ENCODE data around the gene COX6B2. TPM values are rescaled to one million over a fixed set of nuclear protein-coding genes. Genes with fewer than 3 reads are reported as not detected.

COX6B2 gene
- total and polyA plus RNA-seq, 4 donors, result not detected

GRCh38 chr19:55377356-55378131 lies 23.0 kb upstream of the COX6B2 start:
- 20% methylated on average over 43 of the region's 43 CpGs for WGBS
- TF ChIP-seq NR2F2 (IDR thresholded peaks at IDR 0.05), result no peak
- no peak for TF ChIP-seq MAX (IDR thresholded peaks at IDR 0.05)
- no peak for TF ChIP-seq RXRA (IDR thresholded peaks at IDR 0.05)
- TF ChIP-seq FOXA2 (IDR thresholded peaks at IDR 0.05), result no peak
- TF ChIP-seq CTCF (IDR thresholded peaks at IDR 0.05; ENCODE audit: low read depth, low read length, missing input control), result no peak
- TF ChIP-seq REST (IDR thresholded peaks at IDR 0.05), result no peak
- no peak for TF ChIP-seq EGR1 (IDR thresholded peaks at IDR 0.05; ENCODE audit: low read depth in 2 of 2)
- no peak for TF ChIP-seq FOXA1 (IDR thresholded peaks at IDR 0.05)
- no peak for TF ChIP-seq RAD21 (IDR thresholded peaks at IDR 0.05)
- no peak for TF ChIP-seq ATF3 (IDR thresholded peaks at IDR 0.05)
- TF ChIP-seq YY1 (IDR thresholded peaks at IDR 0.05), result no peak
- TF ChIP-seq HNF4A (conservative IDR thresholded peaks at IDR 0.05), result no peak
- TF ChIP-seq GABPA (IDR thresholded peaks at IDR 0.05 in 1 of 2, conservative IDR thresholded peaks at IDR 0.05 in 1 of 2), result no peak
- TF ChIP-seq TAF1 (conservative IDR thresholded peaks at IDR 0.05), result no peak
- TF ChIP-seq JUND (IDR thresholded peaks at IDR 0.05), result no peak
- Histone ChIP-seq H3K9me3 (ENCODE audit: control insufficient read depth in 4 of 4, low read length in 3 of 4) (no peaks in the 10 kb centered on the region), H3K9ac (ENCODE audit: low read depth in 1 of 2, low read length in 2 of 2) (no peak overlapping the region), H3K36me3 (ENCODE audit: control insufficient read depth in 4 of 4, insufficient read depth in 3 of 4, low read depth in 1 of 4, low read length in 3 of 4) (no peaks in the 10 kb centered on the region), H3K27me3 (ENCODE audit: control insufficient read depth in 4 of 4, insufficient read depth in 4 of 4, low read length in 3 of 4) (peaks cover 0 to 4% (median 3%) of the 10 kb centered on the region in 4 donors), H3K4me3 (ENCODE audit: low read depth in 1 of 3, low read length in 3 of 3) (no peak overlapping the region), H3K27ac (ENCODE audit: low read depth in 1 of 2, low read length in 2 of 2) (no peak overlapping the region), H3K4me1 (ENCODE audit: control insufficient read depth in 4 of 4, insufficient read depth in 4 of 4, low read length in 3 of 4) (peaks cover 0 to 2% (median 0%) of the 10 kb centered on the region in 4 donors)
- DNase-seq (ENCODE audit: low spot score), result no peak

GRCh38 chr19:55376241-55376933 lies 21.9 kb upstream of the COX6B2 start, which contains the start of gene TMEM190:
Gene TMEM190, plus strand, starts transcription at chr19:55376826. Its CDS starts 28 bp downstream, at chr19:55376854.
- Histone ChIP-seq H3K4me3 (ENCODE audit: low read depth in 1 of 3, low read length in 3 of 3) (no peak within 1 kb of the TSS), H3K9me3 (ENCODE audit: control insufficient read depth in 4 of 4, low read length in 3 of 4) (no peaks in the 10 kb centered on the region), H3K36me3 (ENCODE audit: control insufficient read depth in 4 of 4, insufficient read depth in 3 of 4, low read depth in 1 of 4, low read length in 3 of 4) (no peaks in the 10 kb centered on the region), H3K27me3 (ENCODE audit: control insufficient read depth in 4 of 4, insufficient read depth in 4 of 4, low read length in 3 of 4) (peaks cover 0 to 10% (median 6%) of the 10 kb centered on the region in 4 donors), H3K4me1 (ENCODE audit: control insufficient read depth in 4 of 4, insufficient read depth in 4 of 4, low read length in 3 of 4) (peaks cover 0 to 2% (median 0%) of the 10 kb centered on the region in 4 donors), H3K9ac (ENCODE audit: low read depth in 1 of 2, low read length in 2 of 2) (no peak within 1 kb of the TSS), H3K27ac (ENCODE audit: low read depth in 1 of 2, low read length in 2 of 2) (no peak within 1 kb of the TSS)
- no peak for DNase-seq (ENCODE audit: low spot score)
- WGBS, result 37% methylated on average over 21 of the region's 21 CpGs
- TF ChIP-seq ZBTB33 (IDR thresholded peaks at IDR 0.05) (no peak), GABPA (IDR thresholded peaks at IDR 0.05 in 1 of 2, conservative IDR thresholded peaks at IDR 0.05 in 1 of 2) (no peak), MAX (IDR thresholded peaks at IDR 0.05) (no peak), RXRA (IDR thresholded peaks at IDR 0.05) (no peak), FOXA1 (IDR thresholded peaks at IDR 0.05) (no peak), RAD21 (IDR thresholded peaks at IDR 0.05) (no peak), ATF3 (IDR thresholded peaks at IDR 0.05) (no peak), SP1 (IDR thresholded peaks at IDR 0.05) (no peak), YY1 (IDR thresholded peaks at IDR 0.05) (no peak), HNF4A (conservative IDR thresholded peaks at IDR 0.05) (no peak), JUND (IDR thresholded peaks at IDR 0.05) (no peak), HNF4G (IDR thresholded peaks at IDR 0.05) (no peak)
